Neural cell (in vitro differentiated cells): Measurements from ENCODE around the gene URB1. TPM values are rescaled to one million over a fixed set of nuclear protein-coding genes. Genes with fewer than 3 reads are reported as not detected.

Experiments used
- H2AFZ ChIP-seq: fragments of 200-600, 300-800 bp; sonication (generic), shearing (Covaris generic); 2 replicates; pipeline ENCODE4 v1.6.0; 2014; ENCODE audit warnings: low read depth, mild to moderate bottlenecking, antibody characterized with exemption, low read length, moderate library complexity
- H3F3A ChIP-seq: fragments of 200-600 bp; shearing (Covaris generic); 2 replicates; pipeline ENCODE4 v1.6.1; 2016; ENCODE audit warnings: mild to moderate bottlenecking, moderate library complexity, mixed read lengths, antibody characterized with exemption, low read length; ENCODE audit not compliant: insufficient read depth, poor library complexity, severe bottlenecking
- H3K27ac ChIP-seq: fragments of 200-600, 300-800 bp; sonication (generic), shearing (Covaris generic); 2 replicates; pipeline ENCODE4 v1.5.1; 2014; ENCODE audit warnings: mild to moderate bottlenecking, low read length, moderate library complexity
- H3K27me3 ChIP-seq: fragments of 300-800, 200-600 bp; sonication (generic), shearing (Covaris generic); 2 replicates; pipeline ENCODE4 v1.6.0; 2014; ENCODE audit warnings: mild to moderate bottlenecking, low read depth, low read length, moderate library complexity; ENCODE audit not compliant: insufficient read depth
- H3K36me3 ChIP-seq: fragments of 300-800, 200-600 bp; sonication (generic), shearing (Covaris generic); 2 replicates; pipeline ENCODE4 v1.5.1; 2014; ENCODE audit warnings: mild to moderate bottlenecking, antibody characterized with exemption, low read length, moderate library complexity; ENCODE audit not compliant: insufficient read depth
- H3K4me2 ChIP-seq: fragments of 300-800, 200-600 bp; sonication (generic), shearing (Covaris generic); 2 replicates; pipeline ENCODE4 v1.6.0; 2014; ENCODE audit warnings: mild to moderate bottlenecking, low read length
- H3K4me3 ChIP-seq: fragments of 300-800, 200-600 bp; sonication (generic), shearing (Covaris generic); 2 replicates; pipeline ENCODE4 v1.5.1; 2014; ENCODE audit warnings: mild to moderate bottlenecking, low read length, moderate library complexity
- H3K79me2 ChIP-seq: fragments of 200-600 bp; shearing (Covaris generic); replicated peaks from 2 replicates; pipeline ENCODE4 v1.6.0; 2014; ENCODE audit warnings: mild to moderate bottlenecking, low read length, moderate library complexity; ENCODE audit not compliant: insufficient read depth
- H3K9ac ChIP-seq: fragments of 300-800, 200-600 bp; sonication (generic), shearing (Covaris generic); 2 replicates; pipeline ENCODE4 v1.6.1; 2016; ENCODE audit warnings: mild to moderate bottlenecking, low read length, mixed read lengths
- H3K9me2 ChIP-seq: fragments of 200-600 bp; shearing (Covaris generic); 2 replicates; pipeline ENCODE4 v1.6.1; 2016; ENCODE audit warnings: mild to moderate bottlenecking, low read length, mixed read lengths; ENCODE audit not compliant: insufficient read depth
- H3K9me3 ChIP-seq: fragments of 200-600, 300-800 bp; sonication (generic), shearing (Covaris generic); 2 replicates; pipeline ENCODE4 v1.6.1; 2016; ENCODE audit warnings: mild to moderate bottlenecking, mixed run types, low read length, moderate library complexity, mixed read lengths
- H4K20me1 ChIP-seq: fragments of 200-600 bp; shearing (Covaris generic); 2 replicates; pipeline ENCODE4 v1.6.1; 2016; ENCODE audit warnings: mild to moderate bottlenecking, mixed run types; ENCODE audit not compliant: insufficient read depth
- CTCF ChIP-seq: fragments of 450-650 bp; IDR thresholded peaks from 2 replicates; pipeline ENCODE4 v1.5.1; 2014; ENCODE audit warnings: antibody characterized with exemption, mild to moderate bottlenecking, moderate library complexity; ENCODE audit not compliant: poor library complexity, severe bottlenecking
- EP300 ChIP-seq: fragments of 450-650 bp; conservative IDR thresholded peaks from 2 replicates; pipeline ENCODE4 v1.6.1; 2014; ENCODE audit warnings: antibody characterized with exemption, mild to moderate bottlenecking, moderate library complexity; ENCODE audit not compliant: poor library complexity, severe bottlenecking
- EZH2 ChIP-seq: fragments of 200-600, 300-800 bp; shearing (Covaris generic), sonication (generic); IDR thresholded peaks from 2 replicates; pipeline ENCODE4 v1.6.1; 2014; ENCODE audit warnings: antibody characterized with exemption, low read length, borderline replicate concordance, mild to moderate bottlenecking; ENCODE audit not compliant: insufficient read depth, poor library complexity, severe bottlenecking
- MXI1 ChIP-seq: fragments of 450-650 bp; conservative IDR thresholded peaks from 2 replicates; pipeline ENCODE4 v1.6.1; 2014; ENCODE audit warnings: antibody characterized with exemption, mild to moderate bottlenecking; ENCODE audit not compliant: poor library complexity, severe bottlenecking
- POLR2AphosphoS5 ChIP-seq: IDR thresholded peaks from 2 replicates; pipeline ENCODE4 v1.6.1; 2012
- RAD21 ChIP-seq: fragments of 450-650 bp; conservative IDR thresholded peaks from 2 replicates; pipeline ENCODE4 v1.6.1; 2014; ENCODE audit warnings: antibody characterized with exemption, mild to moderate bottlenecking, moderate library complexity
- SMC3 ChIP-seq: fragments of 450-650 bp; conservative IDR thresholded peaks from 2 replicates; pipeline ENCODE4 v1.6.1; 2014; ENCODE audit warnings: antibody characterized with exemption, mild to moderate bottlenecking, moderate library complexity; ENCODE audit not compliant: poor library complexity
- TAF1 ChIP-seq: IDR thresholded peaks from 2 replicates; pipeline ENCODE4 v1.6.1; 2012; ENCODE audit warnings: low read depth
- polyA plus RNA-seq: library from polyadenylated mRNA; depleted of rRNA; stranded (reverse); fragments of >200 nt; gene quantifications from 2 replicates; pipeline ENCODE4 v1.2.3, GENCODE V29; 2014
- TF ChIP-seq, protein P1 (sequence below): IDR thresholded peaks from 2 replicates; pipeline ENCODE4 v1.6.1; 2012; ENCODE audit warnings: borderline replicate concordance

Gene URB1
- polyA plus RNA-seq, 1 donor from 2014 or later, result 4.4 TPM

DNA sequence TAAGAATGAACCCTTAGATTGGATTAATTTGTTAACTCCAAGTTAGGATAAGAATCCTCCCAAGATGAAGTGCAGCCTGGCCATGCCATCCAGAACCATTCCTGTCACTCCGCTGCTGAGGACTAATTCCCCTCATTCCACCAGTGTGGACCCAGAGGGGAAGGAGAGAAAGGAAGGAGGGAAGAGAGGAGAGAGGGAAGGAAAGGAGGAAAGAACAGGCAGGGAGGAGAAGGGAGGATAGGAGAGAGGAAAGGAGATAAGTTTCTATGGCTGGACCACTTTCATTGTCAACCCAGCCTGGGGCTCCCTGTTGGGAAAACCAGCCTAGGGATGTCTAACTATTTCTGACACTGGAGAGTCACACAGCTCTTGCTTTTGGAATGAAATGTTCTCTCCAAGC, 89.4 kb downstream of the URB1 start:
- Histone ChIP-seq H3K4me3 (no peak overlapping the region), H3K9me2 (no peaks in the 10 kb centered on the region), H2AFZ (no peak overlapping the region), H3K9me3 (no peaks in the 10 kb centered on the region), H3F3A (no peaks in the 10 kb centered on the region), H3K4me2 (no peak overlapping the region), H3K79me2 (no peaks in the 10 kb centered on the region), H3K36me3 (no peaks in the 10 kb centered on the region), H4K20me1 (no peaks in the 10 kb centered on the region), H3K27me3 (no peaks in the 10 kb centered on the region), H3K27ac (no peak overlapping the region), H3K9ac (no peak overlapping the region)
- TF ChIP-seq EZH2 (no peak), MXI1 (no peak), TAF1 (no peak), SMC3 (no peak), POLR2AphosphoS5 (no peak), RAD21 (no peak), CTCF (no peak), EP300 (no peak)
- TF ChIP-seq, protein P1, sequence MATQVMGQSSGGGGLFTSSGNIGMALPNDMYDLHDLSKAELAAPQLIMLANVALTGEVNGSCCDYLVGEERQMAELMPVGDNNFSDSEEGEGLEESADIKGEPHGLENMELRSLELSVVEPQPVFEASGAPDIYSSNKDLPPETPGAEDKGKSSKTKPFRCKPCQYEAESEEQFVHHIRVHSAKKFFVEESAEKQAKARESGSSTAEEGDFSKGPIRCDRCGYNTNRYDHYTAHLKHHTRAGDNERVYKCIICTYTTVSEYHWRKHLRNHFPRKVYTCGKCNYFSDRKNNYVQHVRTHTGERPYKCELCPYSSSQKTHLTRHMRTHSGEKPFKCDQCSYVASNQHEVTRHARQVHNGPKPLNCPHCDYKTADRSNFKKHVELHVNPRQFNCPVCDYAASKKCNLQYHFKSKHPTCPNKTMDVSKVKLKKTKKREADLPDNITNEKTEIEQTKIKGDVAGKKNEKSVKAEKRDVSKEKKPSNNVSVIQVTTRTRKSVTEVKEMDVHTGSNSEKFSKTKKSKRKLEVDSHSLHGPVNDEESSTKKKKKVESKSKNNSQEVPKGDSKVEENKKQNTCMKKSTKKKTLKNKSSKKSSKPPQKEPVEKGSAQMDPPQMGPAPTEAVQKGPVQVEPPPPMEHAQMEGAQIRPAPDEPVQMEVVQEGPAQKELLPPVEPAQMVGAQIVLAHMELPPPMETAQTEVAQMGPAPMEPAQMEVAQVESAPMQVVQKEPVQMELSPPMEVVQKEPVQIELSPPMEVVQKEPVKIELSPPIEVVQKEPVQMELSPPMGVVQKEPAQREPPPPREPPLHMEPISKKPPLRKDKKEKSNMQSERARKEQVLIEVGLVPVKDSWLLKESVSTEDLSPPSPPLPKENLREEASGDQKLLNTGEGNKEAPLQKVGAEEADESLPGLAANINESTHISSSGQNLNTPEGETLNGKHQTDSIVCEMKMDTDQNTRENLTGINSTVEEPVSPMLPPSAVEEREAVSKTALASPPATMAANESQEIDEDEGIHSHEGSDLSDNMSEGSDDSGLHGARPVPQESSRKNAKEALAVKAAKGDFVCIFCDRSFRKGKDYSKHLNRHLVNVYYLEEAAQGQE, result no peak

DNA sequence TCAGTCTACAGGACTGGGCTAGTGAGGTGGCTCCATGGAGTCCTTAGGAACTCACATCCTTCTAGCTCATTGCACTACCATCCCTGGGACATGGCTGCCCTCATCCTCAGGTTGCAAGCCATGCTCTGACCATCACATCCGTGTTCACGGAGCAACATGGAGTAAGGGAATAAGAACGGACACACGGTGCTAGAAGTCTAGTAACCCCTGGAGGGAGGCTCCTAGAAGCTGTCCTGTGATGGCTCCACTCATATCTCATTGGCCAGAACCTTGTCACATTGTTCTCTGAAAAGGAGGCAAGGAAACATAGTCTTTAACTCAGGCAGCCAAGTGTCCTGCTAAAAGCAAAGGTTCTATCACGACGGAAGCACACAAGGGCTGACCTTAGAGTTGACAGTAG, 90.3 kb downstream of the URB1 start:
- H3K9me3 ChIP-seq, result no peaks in the 10 kb centered on the region
- no peak overlapping the region for H3K4me2 ChIP-seq
- H3K27me3 ChIP-seq, result no peaks in the 10 kb centered on the region
- no peaks in the 10 kb centered on the region for H3K79me2 ChIP-seq
- no peaks in the 10 kb centered on the region for H3F3A ChIP-seq
- H4K20me1 ChIP-seq, result no peaks in the 10 kb centered on the region
- no peaks in the 10 kb centered on the region for H3K36me3 ChIP-seq
- H3K9ac ChIP-seq, result no peak overlapping the region
- TF ChIP-seq TAF1 (no peak), CTCF (no peak), EZH2 (no peak), EP300 (no peak), SMC3 (no peak), MXI1 (no peak), RAD21 (no peak), POLR2AphosphoS5 (no peak)
- TF ChIP-seq, protein P1, result no peak
- H2AFZ ChIP-seq, result no peak overlapping the region
- no peak overlapping the region for H3K4me3 ChIP-seq
- H3K27ac ChIP-seq, result no peak overlapping the region
- no peaks in the 10 kb centered on the region for H3K9me2 ChIP-seq
